SH-SY5Y (cell line): ENCODE results near the gene HORMAD2.

Source experiments
- GATA2 ChIP-seq: IDR thresholded peaks from 2 replicates; pipeline ENCODE4 v1.6.1; 2011; ENCODE audit warnings: mild to moderate bottlenecking, low read depth, low read length
- GATA3 ChIP-seq: IDR thresholded peaks from 2 replicates; pipeline ENCODE4 v1.6.1; 2011; ENCODE audit warnings: low read depth, mild to moderate bottlenecking, low read length, moderate library complexity

DNA sequence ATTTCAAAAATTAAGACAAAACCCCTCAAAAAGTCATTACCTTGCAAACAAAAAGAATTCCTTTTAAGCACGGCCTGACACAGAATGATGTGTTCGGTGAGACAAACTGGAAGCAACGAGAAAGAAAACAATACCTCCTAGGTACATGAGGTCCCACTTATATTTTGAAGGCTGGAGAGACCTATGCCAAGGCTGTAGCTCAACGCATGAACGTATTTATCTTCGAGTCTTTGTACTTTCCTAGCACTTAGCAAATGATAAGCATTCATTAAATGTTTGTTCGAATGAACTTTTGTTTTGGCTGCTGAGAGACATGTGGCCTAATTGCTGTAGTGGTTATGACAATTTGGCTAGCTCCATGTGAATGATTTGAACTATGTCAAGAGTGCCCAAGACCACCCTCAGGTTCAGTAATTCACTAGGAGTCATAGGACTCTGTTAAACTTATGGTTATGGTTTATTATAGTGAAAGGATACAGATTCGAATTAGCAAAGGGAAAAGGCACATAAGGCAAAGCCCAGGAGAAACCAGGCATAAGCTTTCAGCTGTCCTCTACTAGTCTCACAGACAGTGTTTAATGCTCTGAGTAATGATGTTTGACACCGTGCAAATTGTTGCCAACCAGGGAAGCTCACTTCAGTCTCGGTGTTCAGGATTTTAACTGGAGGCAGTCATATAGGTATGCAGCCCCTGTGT, 26.0 kb upstream of the HORMAD2 start:
- no peak for TF ChIP-seq GATA2
- no peak for TF ChIP-seq GATA3
